Measurements from ENCODE around the gene ST8SIA1.

The ST8SIA1 gene

GRCh38 chr12:22204391-22204790 is 130.1 kb downstream of the ST8SIA1 start:
- in situ Hi-C loops (cut with HindIII; ENCODE audit: low sequenced_read_pairs), result no loop called here
- DNase-seq (ENCODE audit: low read depth), result no peak
- no peak overlapping the region for H3K4me3 ChIP-seq (ENCODE audit: low read depth, low read length)
- TF ChIP-seq CTCF (IDR thresholded peaks at IDR 0.05; ENCODE audit: low read depth, low read length, missing control alignments), result no peak

GRCh38 chr12:22202847-22203246 is 131.7 kb downstream of the ST8SIA1 start:
- in situ Hi-C loops (cut with HindIII; ENCODE audit: low sequenced_read_pairs), result no loop called here
- TF ChIP-seq CTCF (IDR thresholded peaks at IDR 0.05; ENCODE audit: low read depth, low read length, missing control alignments), result no peak
- DNase-seq (ENCODE audit: low read depth), result no peak
- no peak overlapping the region for H3K4me3 ChIP-seq (ENCODE audit: low read depth, low read length)

GRCh38 chr12:22201101-22201500 is 133.4 kb downstream of the ST8SIA1 start:
- no peak overlapping the region for H3K4me3 ChIP-seq (ENCODE audit: low read depth, low read length)
- DNase-seq (ENCODE audit: low read depth), result no peak
- no peak for TF ChIP-seq CTCF (IDR thresholded peaks at IDR 0.05; ENCODE audit: low read depth, low read length, missing control alignments)
- in situ Hi-C loops (cut with HindIII; ENCODE audit: low sequenced_read_pairs), result no loop called here

GRCh38 chr12:22196236-22196635 is 138.3 kb downstream of the ST8SIA1 start:
- in situ Hi-C loops (cut with HindIII; ENCODE audit: low sequenced_read_pairs), result no loop called here
- no peak for DNase-seq (ENCODE audit: low read depth)
- no peak for TF ChIP-seq CTCF (IDR thresholded peaks at IDR 0.05; ENCODE audit: low read depth, low read length, missing control alignments)
- H3K4me3 ChIP-seq (ENCODE audit: low read depth, low read length), result no peak overlapping the region

- no peak for DNase-seq (ENCODE audit: low read depth)
- no peak overlapping the region for H3K4me3 ChIP-seq (ENCODE audit: low read depth, low read length)
- in situ Hi-C loops (cut with HindIII; ENCODE audit: low sequenced_read_pairs), result no loop called here
- TF ChIP-seq CTCF (IDR thresholded peaks at IDR 0.05; ENCODE audit: low read depth, low read length, missing control alignments), result no peak
Measured at GRCh38 chr12:22190969-22191368, 143.5 kb downstream of the ST8SIA1 start.

- DNase-seq (ENCODE audit: low read depth), result no peak
- no peak for TF ChIP-seq CTCF (IDR thresholded peaks at IDR 0.05; ENCODE audit: low read depth, low read length, missing control alignments)
- in situ Hi-C loops (cut with HindIII; ENCODE audit: low sequenced_read_pairs), result no loop called here
Measured at GRCh38 chr12:22188431-22188830, 146.1 kb downstream of the ST8SIA1 start.

GRCh38 chr12:22180705-22181104 is 153.8 kb downstream of the ST8SIA1 start:
- TF ChIP-seq CTCF (IDR thresholded peaks at IDR 0.05; ENCODE audit: low read depth, low read length, missing control alignments), result no peak
- no peak for DNase-seq (ENCODE audit: low read depth)
- in situ Hi-C loops (cut with HindIII; ENCODE audit: low sequenced_read_pairs), result no loop called here
- no peak overlapping the region for H3K4me3 ChIP-seq (ENCODE audit: low read depth, low read length)

More at GRCh38 chr12:22188431-22188830, 146.1 kb downstream of the ST8SIA1 start:
- H3K4me3 ChIP-seq (ENCODE audit: low read depth, low read length), result no peak overlapping the region

Measured in astrocyte of the cerebellum (primary cell).